ENCODE measurements around the gene ITPR1.

The ITPR1 gene

GRCh38 chr3:4797201-4797705 is 304.1 kb downstream of the ITPR1 start:
- no peak for DNase-seq

- DNase-seq = no peak
Observed at GRCh38 chr3:4799266-4800256, 306.4 kb downstream of the ITPR1 start.

- DNase-seq = no peak
Observed at GRCh38 chr3:4800595-4800994, 307.4 kb downstream of the ITPR1 start.

GRCh38 chr3:4801892-4802291 is 308.7 kb downstream of the ITPR1 start:
- no peak for DNase-seq

GRCh38 chr3:4802903-4803302 is 309.8 kb downstream of the ITPR1 start:
- no peak for DNase-seq

GRCh38 chr3:4804161-4805058 is 311.3 kb downstream of the ITPR1 start:
- DNase-seq = no peak

- DNase-seq = no peak
Observed at GRCh38 chr3:4805662-4806061, 312.5 kb downstream of the ITPR1 start.

GRCh38 chr3:4806535-4807108 is 313.5 kb downstream of the ITPR1 start:
- no peak for DNase-seq

GRCh38 chr3:4807381-4808280 is 314.5 kb downstream of the ITPR1 start:
- no peak for DNase-seq

- no peak for DNase-seq
Observed at GRCh38 chr3:4808637-4809036, 315.5 kb downstream of the ITPR1 start.

GRCh38 chr3:4809922-4810321 is 316.8 kb downstream of the ITPR1 start:
- DNase-seq = no peak

GRCh38 chr3:4812591-4812990 is 319.4 kb downstream of the ITPR1 start:
- DNase-seq = no peak

GRCh38 chr3:4813909-4814304 is 320.8 kb downstream of the ITPR1 start:
- DNase-seq = no peak

- no peak for DNase-seq
Observed at GRCh38 chr3:4814305-4814903, 321.3 kb downstream of the ITPR1 start.

GRCh38 chr3:4814904-4815574 is 321.9 kb downstream of the ITPR1 start:
- DNase-seq = no peak

- DNase-seq = no peak
Observed at GRCh38 chr3:4816306-4816705, 323.2 kb downstream of the ITPR1 start.

GRCh38 chr3:4816718-4817117 is 323.6 kb downstream of the ITPR1 start:
- no peak for DNase-seq

GRCh38 chr3:4817128-4817527 is 324.0 kb downstream of the ITPR1 start:
- no peak for DNase-seq

GRCh38 chr3:4818164-4818563 is 325.0 kb downstream of the ITPR1 start:
- DNase-seq = no peak

- DNase-seq = no peak
Observed at GRCh38 chr3:4818986-4819693, 326.0 kb downstream of the ITPR1 start.

Measured in NCI-H1092 (cell line).